ENCODE measurements around the gene SYT3. TPM values are rescaled to one million over a fixed set of nuclear protein-coding genes. Genes with fewer than 3 reads are reported as not detected.
"Not testable (repeated sequence)": the region's sequence is repeated elsewhere in the genome, so short reads cannot be mapped to it uniquely, and the experiment has no call there.

The SYT3 gene
- total RNA-seq, 1 donor from 2014 or later, result 0.47 TPM

- peaks cover 2% of the 10 kb centered on the region for H3K36me3 Mint-ChIP-seq (ENCODE audit: low read depth)
- no peak overlapping the region for H3K4me3 Mint-ChIP-seq (ENCODE audit: unreplicated experiment)
- peaks cover 47% of the 10 kb centered on the region for H3K27me3 Mint-ChIP-seq (ENCODE audit: low read depth)
- no peak overlapping the region for H3K27ac Mint-ChIP-seq (ENCODE audit: unreplicated experiment)
- DNase-seq (ENCODE audit: low spot score), result no peak
- no peak for TF ChIP-seq CTCF (IDR thresholded peaks at IDR 0.05)
- H3K9me3 Mint-ChIP-seq (ENCODE audit: low read depth), result no peaks in the 10 kb centered on the region
- no peaks in the 10 kb centered on the region for H3K4me1 Mint-ChIP-seq (ENCODE audit: low read depth)
Measured at GRCh38 chr19:50602496-50602895, 37.2 kb downstream of the SYT3 start.

GRCh38 chr19:50602089-50602422, 37.6 kb downstream of the SYT3 start:
- no peaks in the 10 kb centered on the region for H3K9me3 Mint-ChIP-seq (ENCODE audit: low read depth)
- H3K27me3 Mint-ChIP-seq (ENCODE audit: low read depth), result peaks cover 44% of the 10 kb centered on the region
- no peak overlapping the region for H3K4me3 Mint-ChIP-seq (ENCODE audit: unreplicated experiment)
- TF ChIP-seq CTCF (IDR thresholded peaks at IDR 0.05), result no peak
- no peak for DNase-seq (ENCODE audit: low spot score)
- H3K36me3 Mint-ChIP-seq (ENCODE audit: low read depth), result no peaks in the 10 kb centered on the region
- no peaks in the 10 kb centered on the region for H3K4me1 Mint-ChIP-seq (ENCODE audit: low read depth)
- H3K27ac Mint-ChIP-seq (ENCODE audit: unreplicated experiment), result no peak overlapping the region

- H3K27me3 Mint-ChIP-seq (ENCODE audit: low read depth), result peaks cover 43% of the 10 kb centered on the region
- no peak for DNase-seq (ENCODE audit: low spot score)
- no peak overlapping the region for H3K27ac Mint-ChIP-seq (ENCODE audit: unreplicated experiment)
- no peak overlapping the region for H3K4me3 Mint-ChIP-seq (ENCODE audit: unreplicated experiment)
- TF ChIP-seq CTCF (IDR thresholded peaks at IDR 0.05), result no peak
- no peaks in the 10 kb centered on the region for H3K4me1 Mint-ChIP-seq (ENCODE audit: low read depth)
- H3K36me3 Mint-ChIP-seq (ENCODE audit: low read depth), result no peaks in the 10 kb centered on the region
- no peaks in the 10 kb centered on the region for H3K9me3 Mint-ChIP-seq (ENCODE audit: low read depth)
Measured at GRCh38 chr19:50601407-50602088, 38.1 kb downstream of the SYT3 start.

GRCh38 chr19:50599427-50599826, 40.3 kb downstream of the SYT3 start:
- Mint-ChIP-seq H3K4me1 (ENCODE audit: low read depth) (no peaks in the 10 kb centered on the region), H3K36me3 (ENCODE audit: low read depth) (no peaks in the 10 kb centered on the region), H3K9me3 (ENCODE audit: low read depth) (no peaks in the 10 kb centered on the region), H3K4me3 (ENCODE audit: unreplicated experiment) (no peak overlapping the region), H3K27me3 (ENCODE audit: low read depth) (peaks cover 40% of the 10 kb centered on the region), H3K27ac (ENCODE audit: unreplicated experiment) (no peak overlapping the region)
- DNase-seq (ENCODE audit: low spot score), result no peak
- no peak for TF ChIP-seq CTCF (IDR thresholded peaks at IDR 0.05)

GRCh38 chr19:50590191-50590590, 49.5 kb downstream of the SYT3 start:
- Mint-ChIP-seq H3K9me3 (ENCODE audit: low read depth) (no peaks in the 10 kb centered on the region), H3K4me1 (ENCODE audit: low read depth) (no peaks in the 10 kb centered on the region), H3K36me3 (ENCODE audit: low read depth) (no peaks in the 10 kb centered on the region), H3K4me3 (ENCODE audit: unreplicated experiment) (no peak overlapping the region), H3K27me3 (ENCODE audit: low read depth) (peaks cover 21% of the 10 kb centered on the region), H3K27ac (ENCODE audit: unreplicated experiment) (no peak overlapping the region)
- no peak for TF ChIP-seq CTCF (IDR thresholded peaks at IDR 0.05)
- no peak for DNase-seq (ENCODE audit: low spot score)

GRCh38 chr19:50581795-50582660, 57.7 kb downstream of the SYT3 start:
- H3K36me3 Mint-ChIP-seq (ENCODE audit: low read depth); DNase-seq (ENCODE audit: low spot score); H3K4me3 Mint-ChIP-seq (ENCODE audit: unreplicated experiment); H3K27ac Mint-ChIP-seq (ENCODE audit: unreplicated experiment); H3K9me3 Mint-ChIP-seq (ENCODE audit: low read depth); H3K4me1 Mint-ChIP-seq (ENCODE audit: low read depth): not testable (repeated sequence)
- peaks cover 10% of the 10 kb centered on the region for H3K27me3 Mint-ChIP-seq (ENCODE audit: low read depth)

All from chondrocyte (in vitro differentiated cells).